Upper lobe of left lung (tissue), 6 donors: ENCODE measurements around the gene DIAPH1. TPM values are rescaled to one million over a fixed set of nuclear protein-coding genes. Genes with fewer than 3 reads are reported as not detected.

Source experiments
- ATAC-seq, 2 donors: fragments of 200-7000 bp; cut with Tn5 transposase; one replicate each; pipeline ENCODE4 v1.9.1; 2022; ENCODE audit warnings: mild to moderate bottlenecking in 2 of 2, moderate library complexity in 2 of 2; ENCODE audit not compliant: low FRiP score in 2 of 2
- DNase-seq, 2 donors: peaks; one replicate each; pipeline ENCODE4 v3.0.0-alpha.2; 2019 to 2020
- H3K27ac ChIP-seq, 4 donors: fragments of 200-600 bp; sonication (generic); one replicate each; pipeline ENCODE4 v1.5.1; 2016 to 2019
- H3K27me3 ChIP-seq, 4 donors: fragments of 200-600 bp; sonication (generic); one replicate each; pipeline ENCODE4 v1.5.1; 2017 to 2019
- H3K36me3 ChIP-seq, 4 donors: fragments of 200-600 bp; sonication (generic); one replicate each; pipeline ENCODE4 v1.5.1; 2016 to 2019
- H3K4me1 ChIP-seq, 4 donors: fragments of 200-600 bp; sonication (generic); one replicate each; pipeline ENCODE4 v1.5.1; 2018 to 2019
- H3K4me3 ChIP-seq, 4 donors: fragments of 200-600 bp; sonication (generic); one replicate each; pipeline ENCODE4 v1.5.1; 2017 to 2019; ENCODE audit warnings: mild to moderate bottlenecking in 2 of 4, moderate library complexity in 1 of 4
- H3K9me3 ChIP-seq, 4 donors: fragments of 200-600 bp; sonication (generic); one replicate each; pipeline ENCODE4 v1.5.1; 2018 to 2019
- EP300 ChIP-seq, 4 donors: sonication (generic); formaldehyde crosslinking; IDR thresholded peaks; one replicate each; pipeline ENCODE4 v1.5.1; 2017; ENCODE audit warnings: antibody characterized with exemption in 4 of 4, control low read depth in 2 of 4
- POLR2A ChIP-seq, 4 donors: fragments of 450-650 bp; IDR thresholded peaks; one replicate each; pipeline ENCODE4 v1.5.1; 2016 to 2017; ENCODE audit warnings: antibody characterized with exemption in 4 of 4, mild to moderate bottlenecking in 2 of 4
- POLR2AphosphoS5 ChIP-seq, 2 donors: sonication (generic); formaldehyde crosslinking; IDR thresholded peaks; one replicate each; pipeline ENCODE4 v1.5.1; 2017; ENCODE audit warnings: antibody characterized with exemption in 2 of 2
- WGBS, 2 donors: methylation state at CpG; one replicate each; pipeline ENCODE4 v1.1.5; 2017 to 2018; 5-methylcytosine and 5-hydroxymethylcytosine counted together
- total RNA-seq, 6 donors: library from RNA; depleted of rRNA in 4 of 6; stranded (reverse); fragments of >200 nt in 4 of 6; gene quantifications; one replicate each; pipeline versions ENCODE4 v1.1.0 to v1.2.1, GENCODE V29; 2016 to 2021
- TF ChIP-seq, protein P1 (sequence below), 6 experiments: fragments of 450-650 bp in 4 of 6; fragments of 200-600 bp in 2 of 6; sonication (generic) in 2 of 6; IDR thresholded peaks; one replicate each; pipeline ENCODE4 v1.5.1; 2016 to 2019; ENCODE audit warnings: antibody characterized with exemption in 6 of 6
- donor health status: DM: no; HTN: no; CAD: no; lungs with moderate emphysema.
- donor health status: DM: no; HTN: yes; CAD: no; lungs with severe emphysema.

DIAPH1 gene
- total RNA-seq, 6 donors from 2014 or later = 96.4 to 175 (median 133) TPM

DNA sequence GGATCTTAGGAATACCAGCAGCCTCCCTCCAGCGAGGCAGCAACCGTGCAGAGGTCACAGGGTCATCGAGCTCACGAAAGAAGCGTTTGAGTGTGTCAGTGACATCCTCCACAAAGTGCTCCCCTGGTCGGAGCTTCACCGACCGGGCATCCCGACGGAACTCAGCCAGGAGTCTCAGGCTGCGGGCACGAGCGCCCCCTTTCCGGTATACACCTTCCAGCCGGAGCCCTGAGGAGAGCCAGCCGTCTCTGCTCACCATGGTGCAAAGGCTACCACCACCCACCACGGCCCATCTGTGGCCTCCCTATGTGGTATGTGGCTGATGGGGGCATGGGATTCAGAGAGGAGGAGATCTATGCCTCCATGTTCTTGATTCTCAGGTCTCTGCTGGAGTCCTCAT, 43.2 kb upstream of the DIAPH1 start:
- 95% methylated on average over 12 to 17 of the region's 17 CpGs for WGBS, 2 donors
- TF ChIP-seq, protein P1, sequence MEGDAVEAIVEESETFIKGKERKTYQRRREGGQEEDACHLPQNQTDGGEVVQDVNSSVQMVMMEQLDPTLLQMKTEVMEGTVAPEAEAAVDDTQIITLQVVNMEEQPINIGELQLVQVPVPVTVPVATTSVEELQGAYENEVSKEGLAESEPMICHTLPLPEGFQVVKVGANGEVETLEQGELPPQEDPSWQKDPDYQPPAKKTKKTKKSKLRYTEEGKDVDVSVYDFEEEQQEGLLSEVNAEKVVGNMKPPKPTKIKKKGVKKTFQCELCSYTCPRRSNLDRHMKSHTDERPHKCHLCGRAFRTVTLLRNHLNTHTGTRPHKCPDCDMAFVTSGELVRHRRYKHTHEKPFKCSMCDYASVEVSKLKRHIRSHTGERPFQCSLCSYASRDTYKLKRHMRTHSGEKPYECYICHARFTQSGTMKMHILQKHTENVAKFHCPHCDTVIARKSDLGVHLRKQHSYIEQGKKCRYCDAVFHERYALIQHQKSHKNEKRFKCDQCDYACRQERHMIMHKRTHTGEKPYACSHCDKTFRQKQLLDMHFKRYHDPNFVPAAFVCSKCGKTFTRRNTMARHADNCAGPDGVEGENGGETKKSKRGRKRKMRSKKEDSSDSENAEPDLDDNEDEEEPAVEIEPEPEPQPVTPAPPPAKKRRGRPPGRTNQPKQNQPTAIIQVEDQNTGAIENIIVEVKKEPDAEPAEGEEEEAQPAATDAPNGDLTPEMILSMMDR (IDR thresholded peaks at IDR 0.05) = no peak
- no peak for TF ChIP-seq EP300 (IDR thresholded peaks at IDR 0.05)
- TF ChIP-seq POLR2AphosphoS5 (IDR thresholded peaks at IDR 0.05) = no peak
- TF ChIP-seq POLR2A (IDR thresholded peaks at IDR 0.05) = no peak
- Histone ChIP-seq H3K36me3 (peaks cover 8 to 85% (median 16%) of the 10 kb centered on the region in 4 donors), H3K4me3 (no peak overlapping the region), H3K27me3 (no peaks in the 10 kb centered on the region), H3K4me1 (peaks cover 3 to 9% (median 5%) of the 10 kb centered on the region in 4 donors), H3K27ac (no peak overlapping the region), H3K9me3 (no peaks in the 10 kb centered on the region)
- peak in 1 of 2 donors; percentile 68 for DNase-seq
- no peak for ATAC-seq

DNA sequence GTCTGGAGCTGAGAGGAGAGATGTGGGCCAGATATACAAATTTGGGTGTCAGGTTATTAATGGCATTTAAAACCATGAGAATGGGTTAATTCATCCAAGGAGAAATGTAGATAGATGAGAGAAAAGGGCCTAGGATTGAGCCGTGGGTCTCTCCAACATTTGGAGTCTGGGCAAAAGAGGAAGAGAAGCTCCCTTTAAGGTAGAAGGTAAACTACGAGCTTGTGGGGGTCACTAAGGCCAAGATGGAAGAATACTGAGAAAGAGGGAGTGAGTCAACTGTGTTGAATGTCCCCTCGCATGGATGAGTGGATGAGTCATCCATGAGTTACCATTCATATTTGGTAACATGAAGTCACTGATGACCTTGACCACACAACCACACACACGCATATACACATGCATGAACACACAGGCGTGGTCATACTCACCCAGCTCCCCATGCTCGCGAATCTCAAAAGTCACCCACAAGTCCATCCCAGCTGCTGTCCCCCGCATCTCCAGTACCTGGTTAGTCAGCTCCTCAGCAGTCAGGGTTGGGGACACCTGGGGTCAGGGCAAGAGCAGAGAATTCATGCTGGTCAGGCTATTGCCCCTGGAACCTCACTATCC, 39.2 kb upstream of the DIAPH1 start:
- H3K9me3 ChIP-seq = no peaks in the 10 kb centered on the region
- H3K27me3 ChIP-seq = no peaks in the 10 kb centered on the region
- ATAC-seq (no peak), DNase-seq (no peak)
- H3K36me3 ChIP-seq = peaks cover 0 to 89% (median 34%) of the 10 kb centered on the region in 4 donors
- 80 to 82% methylated on average over 7 to 8 of the region's 8 CpGs for WGBS, 2 donors
- H3K27ac ChIP-seq = no peak overlapping the region
- H3K4me1 ChIP-seq = no peaks in the 10 kb centered on the region
- H3K4me3 ChIP-seq = no peak overlapping the region
- TF ChIP-seq, protein P1 (IDR thresholded peaks at IDR 0.05) = no peak
- no peak for TF ChIP-seq POLR2A (IDR thresholded peaks at IDR 0.05)
- TF ChIP-seq POLR2AphosphoS5 (IDR thresholded peaks at IDR 0.05) = no peak
- TF ChIP-seq EP300 (IDR thresholded peaks at IDR 0.05) = no peak

DNA sequence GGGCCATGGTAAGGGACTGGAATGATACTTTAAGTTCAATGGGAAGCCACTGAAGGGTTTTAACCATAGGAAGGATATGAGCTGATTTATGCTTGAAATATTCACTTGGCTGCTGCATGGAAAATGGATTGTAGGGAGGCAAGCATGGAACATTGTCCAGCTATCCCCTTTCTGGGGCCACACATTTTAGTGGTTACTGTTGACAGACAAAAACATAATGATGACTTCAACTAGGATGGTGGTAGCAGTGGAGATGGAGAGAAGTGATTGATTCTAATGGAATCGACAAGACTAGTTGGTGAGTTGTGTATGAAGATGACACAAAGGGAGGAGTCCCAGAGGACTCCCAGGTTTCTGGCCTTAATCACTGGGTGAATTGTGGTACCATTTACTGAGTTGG, 38.6 kb upstream of the DIAPH1 start:
- Histone ChIP-seq H3K9me3 (no peaks in the 10 kb centered on the region), H3K27me3 (no peaks in the 10 kb centered on the region), H3K4me3 (no peak overlapping the region), H3K27ac (no peak overlapping the region), H3K36me3 (peaks cover 0 to 83% (median 32%) of the 10 kb centered on the region in 4 donors), H3K4me1 (no peaks in the 10 kb centered on the region)
- TF ChIP-seq POLR2AphosphoS5 (IDR thresholded peaks at IDR 0.05) (no peak), EP300 (IDR thresholded peaks at IDR 0.05) (no peak), POLR2A (IDR thresholded peaks at IDR 0.05) (no peak)
- TF ChIP-seq, protein P1 (IDR thresholded peaks at IDR 0.05) = no peak
- DNase-seq (no peak), ATAC-seq (no peak)
- 94 to 98% methylated on average over 1 of the region's 1 CpG for WGBS, 2 donors

DNA sequence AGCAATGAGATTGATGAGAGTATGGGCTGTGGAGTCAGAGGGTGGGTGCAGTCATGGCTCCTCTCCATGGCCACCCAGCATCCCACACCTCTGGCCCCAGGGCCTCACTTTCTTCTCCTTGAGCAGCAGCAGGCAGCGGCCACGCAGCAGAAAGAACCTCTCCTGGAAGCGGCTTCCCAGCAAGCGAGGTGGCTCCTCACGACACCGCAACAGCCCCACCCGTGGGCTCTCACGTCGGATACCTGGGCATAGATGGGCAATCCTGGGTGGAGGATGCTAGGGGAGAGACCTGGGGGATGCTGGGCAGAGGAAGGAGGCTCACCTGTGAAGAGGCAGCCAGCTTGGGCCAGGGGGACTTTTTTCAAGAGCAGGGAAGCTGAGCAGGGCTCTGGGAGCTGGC, 37.6 kb upstream of the DIAPH1 start:
- H3K4me1 ChIP-seq = peaks cover 0 to 5% (median 5%) of the 10 kb centered on the region in 4 donors
- 93 to 97% methylated on average over 9 of the region's 9 CpGs for WGBS, 2 donors
- peak in 1 of 2 donors; percentile 37 for DNase-seq
- H3K4me3 ChIP-seq = no peak overlapping the region
- H3K36me3 ChIP-seq = peaks cover 0 to 73% (median 32%) of the 10 kb centered on the region in 4 donors
- H3K27me3 ChIP-seq = no peaks in the 10 kb centered on the region
- no peaks in the 10 kb centered on the region for H3K9me3 ChIP-seq
- H3K27ac ChIP-seq = no peak overlapping the region
- TF ChIP-seq POLR2AphosphoS5 (IDR thresholded peaks at IDR 0.05) = no peak
- no peak for TF ChIP-seq POLR2A (IDR thresholded peaks at IDR 0.05)
- TF ChIP-seq, protein P1 (IDR thresholded peaks at IDR 0.05) = no peak
- no peak for TF ChIP-seq EP300 (IDR thresholded peaks at IDR 0.05)
- ATAC-seq = no peak

DNA sequence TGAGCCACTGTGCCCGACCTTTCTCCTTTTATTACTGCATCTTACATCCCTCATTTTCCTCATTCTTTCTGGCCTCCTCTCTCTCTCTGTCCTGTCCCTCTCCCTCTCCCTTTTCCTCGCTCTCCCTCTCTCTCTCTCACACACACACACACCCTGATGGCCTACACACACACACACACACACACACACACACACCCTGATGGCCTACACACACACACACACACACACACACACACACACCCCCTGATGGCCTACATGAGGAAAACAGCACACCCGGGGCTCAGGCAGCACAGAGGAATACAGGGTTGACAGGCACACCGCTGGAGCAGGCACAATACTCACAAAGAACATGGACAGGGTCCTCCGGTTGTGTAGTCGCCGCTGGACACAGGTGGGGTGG, 36.2 kb upstream of the DIAPH1 start:
- Histone ChIP-seq H3K4me1 (peaks cover 5 to 14% (median 13%) of the 10 kb centered on the region in 4 donors), H3K27me3 (no peaks in the 10 kb centered on the region), H3K9me3 (no peaks in the 10 kb centered on the region), H3K4me3 (no peak overlapping the region), H3K27ac (no peak overlapping the region), H3K36me3 (peaks cover 0 to 65% (median 32%) of the 10 kb centered on the region in 4 donors)
- WGBS, 2 donors = 87 to 89% methylated on average over 7 of the region's 7 CpGs
- DNase-seq = no peak
- no peak for ATAC-seq
- TF ChIP-seq POLR2A (IDR thresholded peaks at IDR 0.05) (no peak), EP300 (IDR thresholded peaks at IDR 0.05) (no peak), POLR2AphosphoS5 (IDR thresholded peaks at IDR 0.05) (no peak)
- TF ChIP-seq, protein P1 (IDR thresholded peaks at IDR 0.05) = no peak
